ENCODE data around the gene CEP19.

Gene CEP19

GRCh38 chr3:196684548-196685407 lies 27.3 kb downstream of the CEP19 start:
- H3K9ac ChIP-seq, result peak overlapping the region; percentile 39 to 64 (median 45); a peak in 17 of 22 replicates

DNA sequence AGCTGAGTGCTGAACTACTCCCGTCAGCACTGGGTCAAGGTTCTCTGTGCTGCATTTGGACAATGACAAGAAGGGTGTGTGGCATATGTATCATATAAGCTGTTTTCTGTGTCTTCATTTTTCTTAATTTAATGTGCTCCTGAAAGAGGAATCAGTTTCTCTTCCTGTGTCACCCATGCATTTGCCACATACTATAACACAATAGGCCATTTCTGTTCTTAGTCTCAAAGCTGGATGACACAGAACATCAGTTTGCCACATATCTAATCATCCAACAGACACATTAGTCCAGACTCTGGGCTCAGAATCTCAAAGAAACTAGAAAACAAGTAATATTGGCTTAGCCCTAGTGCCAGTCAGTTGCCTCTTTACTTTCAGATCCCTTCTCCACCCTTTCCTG lies 34.1 kb downstream of the CEP19 start:
- Histone ChIP-seq H3K27ac (peak overlapping the region in 7 of 11 experiments; percentile 5 to 58 (median 52); a peak in 11 of 22 replicates), H3K27me3 (no peaks in the 10 kb centered on the region), H3K4me2 (peak overlapping the region in 8 of 11 experiments; percentile 1 to 85 (median 66); a peak in 14 of 22 replicates), H3K9me3 (replicated peaks in 1 of 11) (peaks cover 19 to 41% (median 28%) of the 10 kb centered on the region in 11 experiments), H3K36me3 (peaks cover 8 to 44% (median 18%) of the 10 kb centered on the region in 11 experiments; a peak in 21 of 22 replicates), H3K9ac (peak overlapping the region in 5 of 11 experiments; percentile 18 to 52 (median 33); a peak in 6 of 22 replicates), H3K4me1 (peaks cover 5 to 33% (median 22%) of the 10 kb centered on the region in 10 experiments; a peak in 19 of 20 replicates), H3K4me3 (no peak overlapping the region), H4K20me1 (no peaks in the 10 kb centered on the region)
- no peak for TF ChIP-seq Cebpa-rat (IDR thresholded peaks at IDR 0.05)

More at GRCh38 chr3:196684548-196685407, 27.3 kb downstream of the CEP19 start:
- Histone ChIP-seq H3K4me1 (peaks cover 51 to 62% (median 58%) of the 10 kb centered on the region in 10 experiments), H3K27me3 (no peaks in the 10 kb centered on the region), H3K4me3 (no peak overlapping the region; a peak in 1 of 20 replicates), H4K20me1 (no peaks in the 10 kb centered on the region), H3K27ac (peak overlapping the region; percentile 85 to 97 (median 93); a peak in 21 of 22 replicates), H3K4me2 (peak overlapping the region; percentile 50 to 93 (median 77)), H3K9me3 (replicated peaks in 1 of 11) (peaks cover 23 to 34% (median 28%) of the 10 kb centered on the region in 11 experiments), H3K36me3 (peaks cover 8 to 33% (median 18%) of the 10 kb centered on the region in 11 experiments; a peak in 21 of 22 replicates)
- TF ChIP-seq Cebpa-rat (IDR thresholded peaks at IDR 0.05), result no peak

GRCh38 chr3:196677353-196677752 lies 34.7 kb downstream of the CEP19 start:
- Histone ChIP-seq H3K9ac (peak overlapping the region in 5 of 11 experiments; percentile 18 to 52 (median 33); a peak in 5 of 22 replicates), H3K27ac (peak overlapping the region in 7 of 11 experiments; percentile 5 to 58 (median 52); a peak in 12 of 22 replicates), H3K4me3 (no peak overlapping the region), H3K4me1 (peaks cover 11 to 39% (median 27%) of the 10 kb centered on the region in 10 experiments; a peak in 19 of 20 replicates), H3K27me3 (no peaks in the 10 kb centered on the region), H3K4me2 (peak overlapping the region in 8 of 11 experiments; percentile 1 to 85 (median 66); a peak in 14 of 22 replicates), H3K36me3 (peaks cover 5 to 42% (median 13%) of the 10 kb centered on the region in 11 experiments; a peak in 20 of 22 replicates), H4K20me1 (no peaks in the 10 kb centered on the region), H3K9me3 (replicated peaks in 1 of 11) (peaks cover 13 to 36% (median 24%) of the 10 kb centered on the region in 11 experiments)
- no peak for TF ChIP-seq Cebpa-rat (IDR thresholded peaks at IDR 0.05)

DNA sequence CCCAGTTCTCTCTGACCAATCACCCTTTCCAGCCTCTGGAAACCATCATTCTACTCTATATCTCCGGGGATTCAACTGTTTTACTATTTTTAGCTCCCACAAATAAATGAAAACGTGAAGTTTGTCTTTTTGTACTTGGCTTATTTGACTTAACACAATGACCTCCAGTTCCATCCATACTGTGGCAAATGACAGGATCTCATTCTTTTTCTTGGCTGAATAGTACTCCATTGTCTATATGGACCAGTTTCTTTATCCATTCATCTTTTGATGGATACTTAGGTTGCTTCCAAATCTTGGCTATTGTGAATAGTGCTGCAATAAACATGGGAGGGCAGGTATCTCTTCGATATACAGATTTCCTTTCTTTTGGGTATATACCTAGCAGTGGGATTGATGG lies 38.4 kb downstream of the CEP19 start:
- Histone ChIP-seq H3K4me2 (peak overlapping the region in 1 of 11 experiments; percentile 86; a peak in 1 of 22 replicates), H3K36me3 (peaks cover 0 to 21% (median 3%) of the 10 kb centered on the region in 11 experiments; a peak in 7 of 22 replicates), H3K9ac (no peak overlapping the region), H3K4me3 (no peak overlapping the region), H3K27me3 (no peaks in the 10 kb centered on the region), H3K4me1 (peaks cover 48 to 71% (median 63%) of the 10 kb centered on the region in 10 experiments), H3K27ac (no peak overlapping the region), H4K20me1 (no peaks in the 10 kb centered on the region), H3K9me3 (replicated peaks in 1 of 11) (peaks cover 0 to 18% (median 10%) of the 10 kb centered on the region in 11 experiments; a peak in 9 of 22 replicates)
- TF ChIP-seq Cebpa-rat (IDR thresholded peaks at IDR 0.05), result no peak

DNA sequence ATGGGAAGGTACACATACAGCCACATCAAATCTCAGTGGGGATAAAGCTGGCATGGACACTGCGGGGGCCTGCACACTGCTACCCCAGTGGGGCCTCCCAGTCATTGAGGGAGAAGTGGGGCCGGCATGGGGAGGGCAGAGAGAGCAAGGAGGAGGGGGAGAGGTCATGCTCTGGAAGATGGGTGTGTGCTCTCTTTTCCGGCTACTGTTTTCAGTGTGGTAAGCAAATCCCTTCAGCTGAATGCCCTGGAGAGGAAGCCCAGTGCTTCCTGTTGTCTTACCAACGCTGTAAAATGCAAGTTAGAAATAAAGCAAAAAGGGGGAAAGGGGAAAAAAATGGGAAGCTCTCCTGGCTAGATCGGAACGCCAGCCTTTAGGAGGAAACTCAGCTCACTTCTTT lies 41.7 kb downstream of the CEP19 start:
- Histone ChIP-seq H3K27ac (peak overlapping the region; percentile 72 to 90 (median 84)), H3K27me3 (no peaks in the 10 kb centered on the region), H3K9ac (peak overlapping the region; percentile 71 to 80 (median 77)), H4K20me1 (no peaks in the 10 kb centered on the region), H3K4me2 (peak overlapping the region; percentile 76 to 89 (median 85)), H3K36me3 (peaks cover 0 to 14% (median 0%) of the 10 kb centered on the region in 11 experiments; a peak in 5 of 22 replicates), H3K4me3 (peak overlapping the region; percentile 37 to 64 (median 51); a peak in 18 of 20 replicates), H3K9me3 (replicated peaks in 1 of 11) (peaks cover 0 to 12% (median 7%) of the 10 kb centered on the region in 11 experiments; a peak in 6 of 22 replicates), H3K4me1 (peaks cover 74 to 81% (median 78%) of the 10 kb centered on the region in 10 experiments)
- no peak for TF ChIP-seq Cebpa-rat (IDR thresholded peaks at IDR 0.05)

DNA sequence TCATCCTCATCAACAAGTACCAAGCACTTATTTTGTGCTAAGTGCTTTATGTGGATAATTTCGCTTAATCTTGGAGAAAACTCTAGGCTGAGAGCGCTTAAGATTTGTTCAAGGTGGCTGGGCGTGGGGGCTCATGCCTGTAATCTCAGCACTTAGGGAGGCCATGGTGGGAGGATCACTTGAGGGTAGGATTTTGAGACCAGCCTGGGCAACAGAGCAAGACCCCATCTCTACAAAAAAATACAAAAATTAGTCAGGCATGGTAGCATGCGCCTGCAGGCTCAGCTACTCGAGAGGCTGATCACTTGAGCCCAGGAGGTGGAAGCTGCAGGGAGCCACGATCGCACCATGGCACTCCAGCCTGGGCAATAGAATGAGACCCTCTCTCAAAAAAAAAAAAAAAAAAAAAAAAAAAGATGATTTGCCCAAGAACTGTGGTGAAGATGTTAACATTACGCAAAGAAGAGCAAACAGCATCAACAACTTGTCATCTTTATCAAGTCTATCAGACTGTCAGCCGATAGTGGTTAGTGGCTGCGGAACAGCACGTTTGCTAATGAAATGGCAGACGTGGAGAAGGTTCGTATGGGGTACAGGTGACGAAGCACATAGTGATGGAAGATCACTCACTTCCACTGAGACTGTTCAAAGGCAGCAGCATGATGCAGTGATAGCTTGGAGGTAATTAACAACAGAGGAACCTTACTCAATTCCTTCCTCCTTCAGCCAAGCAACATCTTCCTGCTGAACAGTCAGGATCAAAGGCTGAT lies 44.8 kb downstream of the CEP19 start:
- Histone ChIP-seq H3K9me3 (replicated peaks in 1 of 11) (no peaks in the 10 kb centered on the region), H3K27ac (peak overlapping the region; percentile 47 to 83 (median 72); a peak in 19 of 22 replicates), H4K20me1 (peaks cover 0 to 16% (median 0%) of the 10 kb centered on the region in 11 experiments; a peak in 4 of 22 replicates)

GRCh38 chr3:196666001-196666867 lies 45.8 kb downstream of the CEP19 start:
- no peaks in the 10 kb centered on the region for H3K9me3 ChIP-seq (replicated peaks in 1 of 11)
- H3K4me3 ChIP-seq, result no peak overlapping the region
- H3K27ac ChIP-seq, result peak overlapping the region; percentile 47 to 83 (median 72)
- no peaks in the 10 kb centered on the region for H3K27me3 ChIP-seq
- peaks cover 11 to 26% (median 25%) of the 10 kb centered on the region in 11 experiments for H3K36me3 ChIP-seq
- peak overlapping the region; percentile 54 to 72 (median 63) for H3K4me2 ChIP-seq
- peak overlapping the region in 10 of 11 experiments; percentile 35 to 68 (median 54); a peak in 16 of 22 replicates for H3K9ac ChIP-seq
- H4K20me1 ChIP-seq, result peaks cover 2 to 25% (median 3%) of the 10 kb centered on the region in 11 experiments; a peak in 15 of 22 replicates
- peaks cover 67 to 97% (median 74%) of the 10 kb centered on the region in 10 experiments for H3K4me1 ChIP-seq
- peak in 6 of 11 experiments; percentile 36 to 85 (median 50); a peak in 9 of 22 replicates for TF ChIP-seq Cebpa-rat (IDR thresholded peaks at IDR 0.05)

More for the DNA sequence above, 44.8 kb downstream of the CEP19 start:
- no peak overlapping the region for H3K4me3 ChIP-seq
- H3K4me1 ChIP-seq, result peaks cover 77 to 100% (median 83%) of the 10 kb centered on the region in 10 experiments
- H3K9ac ChIP-seq, result peak overlapping the region in 6 of 11 experiments; percentile 48 to 68 (median 57); a peak in 8 of 22 replicates
- peaks cover 3 to 17% (median 16%) of the 10 kb centered on the region in 11 experiments; a peak in 21 of 22 replicates for H3K36me3 ChIP-seq
- TF ChIP-seq Cebpa-rat (IDR thresholded peaks at IDR 0.05), result no peak
- H3K4me2 ChIP-seq, result peak overlapping the region; percentile 54 to 72 (median 63)
- H3K27me3 ChIP-seq, result no peaks in the 10 kb centered on the region
